GM18858 (cell line): Measurements from ENCODE around the gene REELD1.

Source experiments
- ATAC-seq: cut with Tn5 transposase; IDR thresholded peaks from one replicate; pipeline ENCODE4 v1.9.1; 2021; ENCODE audit not compliant: unreplicated experiment

Gene REELD1

GRCh38 chr4:146214238-146214637, at the start of gene REELD1:
TSS of gene REELD1 (plus strand) at chr4:146214538. CDS start at chr4:146216953, 2,415 bp downstream.
- ATAC-seq, result no peak

DNA sequence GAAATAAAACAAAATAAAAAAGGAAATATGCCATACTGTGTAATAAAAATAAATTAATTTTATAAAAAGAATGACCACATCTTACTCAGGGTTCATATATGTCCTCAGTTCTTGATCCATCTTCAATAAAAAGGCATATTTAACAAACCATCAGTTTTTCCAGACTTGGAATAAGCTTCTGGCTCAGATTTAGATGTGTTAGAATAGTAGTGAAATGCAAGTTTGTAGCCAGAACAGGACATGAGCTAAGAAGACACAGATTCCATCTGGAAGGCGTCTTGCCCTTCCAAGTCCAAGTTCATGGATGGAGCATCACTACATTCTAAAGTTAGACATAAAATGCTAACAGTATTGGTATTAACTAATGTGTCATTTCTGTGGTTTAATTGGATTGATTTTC, 49.1 kb upstream of the REELD1 start:
- ATAC-seq, result no peak

GRCh38 chr4:146165840-146166239, 48.5 kb upstream of the REELD1 start:
- no peak for ATAC-seq

DNA sequence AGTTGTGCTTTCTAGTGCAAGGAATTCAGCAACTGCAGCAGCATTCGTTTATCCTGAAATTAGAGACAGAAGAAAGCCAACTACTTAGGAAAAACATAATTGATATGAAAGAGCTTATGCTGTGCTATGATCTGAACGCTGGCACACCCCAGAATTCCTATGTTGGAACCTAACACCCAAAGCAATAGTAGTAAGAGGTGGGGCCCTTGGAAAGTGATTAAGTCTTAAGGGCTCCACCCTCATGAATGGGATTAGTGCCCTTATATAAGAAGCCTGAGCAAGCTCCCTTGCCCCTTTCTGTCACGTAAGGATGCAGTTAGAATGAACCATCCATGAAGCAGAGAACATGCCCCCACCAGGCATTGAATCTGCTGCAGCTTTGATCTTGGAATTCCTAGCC, 44.2 kb upstream of the REELD1 start:
- no peak for ATAC-seq

DNA sequence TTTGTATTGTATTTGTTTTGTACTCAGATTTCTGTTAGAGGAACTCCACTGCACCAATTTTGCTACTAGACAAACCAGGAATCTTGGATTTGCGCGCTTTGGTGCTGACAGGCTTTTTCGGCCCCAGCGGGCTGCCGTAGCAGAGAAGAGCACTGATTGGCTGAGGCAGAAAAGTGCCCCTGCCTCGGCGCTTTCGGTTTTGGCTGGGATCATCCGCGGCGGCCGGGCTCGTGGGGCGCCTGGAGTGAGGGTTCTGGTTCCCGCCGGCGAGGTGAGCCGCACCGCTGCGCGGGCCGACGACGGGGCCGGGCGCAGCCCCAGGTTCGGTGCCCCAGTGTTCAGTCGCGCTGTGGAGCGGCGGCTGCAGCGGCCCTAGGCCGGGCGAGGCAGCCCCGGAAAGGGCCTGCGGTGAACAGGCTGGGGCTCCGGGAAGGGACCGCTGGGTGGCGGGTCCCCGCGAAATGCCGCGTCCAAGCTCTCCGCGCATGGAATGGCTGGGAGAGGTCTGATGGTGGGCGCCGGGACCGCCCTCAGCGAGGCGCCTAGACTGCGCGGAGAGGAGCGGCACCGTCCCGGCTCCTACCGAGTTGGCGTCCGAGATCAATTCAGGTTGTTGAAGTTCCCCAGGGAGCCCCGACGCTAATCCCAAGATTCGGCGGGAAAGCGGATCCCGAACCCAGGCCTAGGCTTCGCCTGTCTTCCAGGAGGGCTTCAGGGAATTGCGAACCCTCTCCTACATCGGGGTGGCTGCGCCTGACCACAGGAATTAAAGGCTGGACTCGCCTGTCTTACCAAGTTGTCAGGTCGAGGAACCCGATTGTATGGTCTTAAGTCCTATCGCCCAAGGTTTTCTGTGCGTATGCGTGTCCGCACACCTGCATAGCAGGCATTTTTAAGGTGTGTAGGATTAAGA, 38.5 kb upstream of the REELD1 start, which contains the start of gene LSM6:
TSS of gene LSM6 (plus strand) at position 178 of the 913 bp plus-strand sequence. CDS start 7,204 bp downstream, outside the sequence.
- peak; percentile 90 for ATAC-seq

- no peak for ATAC-seq
Measured at GRCh38 chr4:146176891-146177290, 37.4 kb upstream of the REELD1 start.

DNA sequence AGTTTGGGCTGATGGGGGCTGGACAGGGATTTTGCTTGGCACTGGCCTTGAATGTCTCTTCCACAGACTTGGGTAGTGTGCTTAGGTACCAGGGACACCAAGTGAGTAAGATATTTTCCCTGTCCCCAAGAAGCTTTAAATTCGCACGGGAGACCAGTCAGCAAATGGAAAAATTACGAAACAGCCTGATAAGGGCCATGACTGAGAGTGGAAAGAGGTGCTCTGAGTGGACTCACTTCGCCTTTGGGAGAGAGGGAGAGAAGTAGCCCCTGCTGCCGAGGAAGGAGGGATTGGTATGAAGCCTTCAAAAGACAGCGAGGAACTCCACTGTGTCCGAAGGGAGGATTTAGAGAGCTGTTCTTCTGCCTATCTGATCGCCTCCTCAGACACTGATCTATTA, 36.2 kb upstream of the REELD1 start:
- no peak for ATAC-seq

DNA sequence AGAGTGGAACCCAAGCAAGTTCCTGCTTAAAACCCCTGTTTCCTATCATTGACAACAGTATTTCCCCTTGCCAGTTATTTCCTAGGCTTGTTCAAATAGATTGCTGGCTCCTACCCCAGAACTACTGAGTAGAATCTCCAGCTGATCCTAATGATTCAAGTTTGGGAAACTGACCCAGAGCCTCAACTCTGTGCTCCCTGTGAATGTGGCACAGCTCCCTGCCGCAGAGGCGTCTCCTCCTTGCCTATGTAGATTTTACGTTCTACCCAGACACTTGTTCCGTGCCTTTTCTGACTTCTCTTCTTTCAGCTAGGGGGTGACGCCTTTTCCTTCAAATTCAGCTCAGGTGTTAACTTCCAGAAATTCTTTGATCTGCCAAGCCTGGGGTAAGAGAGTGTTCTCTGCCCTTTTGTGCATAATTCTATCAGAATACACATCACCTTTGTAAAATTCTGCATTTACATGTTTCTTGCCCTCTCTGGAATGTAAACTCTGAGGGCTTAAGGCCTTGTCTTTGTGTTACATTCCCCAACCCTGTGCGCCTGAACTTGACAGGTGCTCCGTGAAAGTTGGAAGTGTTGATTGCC, 34.5 kb upstream of the REELD1 start:
- no peak for ATAC-seq

- ATAC-seq, result no peak
Measured at GRCh38 chr4:146182443-146182842, 31.9 kb upstream of the REELD1 start.

DNA sequence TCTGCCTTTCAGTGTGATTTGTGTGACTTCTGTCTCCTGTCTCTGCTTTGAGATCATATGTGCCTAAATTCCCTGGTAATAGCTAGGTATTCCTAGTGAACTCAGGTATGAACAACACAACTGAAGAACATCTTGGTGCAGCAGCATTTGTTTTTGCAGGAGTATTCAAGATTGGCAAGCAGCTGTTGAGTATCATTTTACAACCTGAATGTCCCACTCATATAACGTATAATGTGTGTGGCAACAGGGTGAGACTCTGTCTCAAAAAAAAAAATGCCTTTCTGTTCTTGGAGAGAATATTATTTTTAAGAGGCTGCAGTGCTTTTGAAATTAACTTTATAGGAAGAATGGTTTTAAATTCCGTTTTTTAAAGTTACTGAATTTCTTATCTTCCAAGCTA, 31.1 kb upstream of the REELD1 start:
- no peak for ATAC-seq

GRCh38 chr4:146186041-146186440, 28.3 kb upstream of the REELD1 start:
- no peak for ATAC-seq

DNA sequence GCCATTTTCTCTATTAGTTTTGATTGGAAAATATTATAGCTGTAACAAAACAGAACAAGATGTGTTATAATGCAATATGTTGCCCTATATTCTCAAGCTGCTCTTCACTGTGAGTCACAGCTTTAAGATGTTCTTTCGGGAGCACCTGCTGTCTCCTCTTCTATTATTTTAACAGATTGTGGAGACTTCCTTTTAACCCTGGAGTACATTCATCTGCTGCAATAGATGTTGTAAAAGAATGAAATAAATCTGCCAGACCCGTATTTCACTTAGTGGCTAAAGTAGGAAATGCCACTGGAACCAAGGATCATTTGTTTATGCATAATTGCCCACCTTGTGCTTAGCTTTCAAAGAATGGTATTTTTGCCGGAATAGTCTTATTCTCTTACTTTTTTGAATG, 27.7 kb upstream of the REELD1 start:
- no peak for ATAC-seq

DNA sequence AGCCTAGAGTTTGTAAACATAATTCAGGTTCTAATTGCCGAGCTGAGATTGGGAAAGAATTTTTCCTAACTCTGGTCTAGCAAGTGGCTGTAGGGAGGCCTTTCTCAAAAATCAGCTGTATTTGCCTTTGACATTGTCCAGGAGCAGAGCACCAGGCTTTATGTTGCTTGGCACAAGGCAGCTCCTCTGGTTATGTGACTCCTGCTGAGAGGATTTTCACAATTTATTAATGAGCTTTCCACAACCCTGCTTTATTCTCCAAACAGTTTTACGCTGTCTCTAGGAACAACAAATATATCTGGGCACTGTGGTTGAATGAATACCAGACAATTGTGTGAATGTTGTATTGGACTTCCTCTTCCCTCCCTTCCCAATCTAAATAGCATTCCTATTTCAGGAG, 23.9 kb upstream of the REELD1 start:
- ATAC-seq, result no peak

- ATAC-seq, result no peak
Measured at GRCh38 chr4:146191766-146192458, 22.4 kb upstream of the REELD1 start.

- no peak for ATAC-seq
Measured at GRCh38 chr4:146193628-146194027, 20.7 kb upstream of the REELD1 start.

DNA sequence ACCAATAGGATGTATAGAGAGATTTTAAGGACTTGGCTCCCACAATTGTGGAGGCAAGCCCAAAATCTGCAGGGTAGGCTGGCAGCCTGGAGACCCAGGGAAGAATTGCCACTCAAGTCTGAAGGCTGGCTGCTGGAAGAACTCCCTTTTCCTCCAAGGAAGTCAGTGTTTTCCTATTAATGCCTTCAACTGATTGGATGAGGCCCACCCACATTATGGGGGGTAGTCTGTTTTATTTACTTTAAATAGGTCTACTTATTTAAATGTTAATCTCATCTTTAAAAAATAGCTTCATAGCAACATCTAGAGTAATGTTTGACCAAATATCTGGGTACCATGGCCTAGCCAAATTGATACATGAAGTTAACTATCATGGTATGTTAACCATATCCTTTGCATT, 20.1 kb upstream of the REELD1 start:
- ATAC-seq, result no peak

GRCh38 chr4:146202665-146203064, 11.7 kb upstream of the REELD1 start:
- no peak for ATAC-seq

DNA sequence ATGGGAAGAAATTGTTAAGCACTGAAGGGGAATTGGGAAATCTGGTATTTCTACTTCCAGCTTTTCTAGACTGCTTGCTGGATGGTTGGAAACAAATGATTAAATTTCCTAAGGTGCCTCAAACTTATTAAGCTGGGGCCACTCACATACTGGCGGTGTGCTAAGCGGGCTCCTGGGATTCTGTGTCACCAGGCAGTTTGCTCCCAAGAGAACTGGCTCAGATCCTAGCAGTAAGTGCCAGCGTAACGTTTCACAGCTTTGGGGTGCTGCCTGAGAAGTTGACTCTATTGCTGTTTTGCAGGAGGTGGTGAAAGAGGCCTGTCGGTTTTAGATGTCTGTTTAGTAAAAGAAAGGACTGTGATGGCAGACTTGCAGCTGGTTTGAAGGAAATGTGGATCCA, 6.9 kb upstream of the REELD1 start:
- no peak for ATAC-seq

DNA sequence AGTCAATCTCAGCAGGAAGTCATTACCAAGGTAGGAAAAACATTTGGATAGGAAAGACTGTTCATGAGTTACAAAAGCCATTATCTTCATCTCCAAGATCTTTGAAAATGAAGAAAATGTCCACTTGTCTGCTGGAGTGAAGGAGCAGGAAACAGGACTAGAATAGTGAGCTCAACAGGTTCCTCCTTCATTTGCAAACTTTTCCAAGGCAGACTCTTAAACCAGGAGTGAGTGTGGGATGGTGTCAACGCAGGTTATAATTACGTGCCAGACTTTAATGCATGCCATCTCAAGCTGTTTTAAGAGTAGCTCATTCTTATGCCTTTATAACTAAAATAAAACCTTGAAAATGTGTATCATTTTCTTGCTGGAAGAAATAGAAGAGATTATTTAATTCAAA, 3.4 kb upstream of the REELD1 start:
- no peak for ATAC-seq

GRCh38 chr4:146211440-146211839, 2.9 kb upstream of the REELD1 start:
- no peak for ATAC-seq

DNA sequence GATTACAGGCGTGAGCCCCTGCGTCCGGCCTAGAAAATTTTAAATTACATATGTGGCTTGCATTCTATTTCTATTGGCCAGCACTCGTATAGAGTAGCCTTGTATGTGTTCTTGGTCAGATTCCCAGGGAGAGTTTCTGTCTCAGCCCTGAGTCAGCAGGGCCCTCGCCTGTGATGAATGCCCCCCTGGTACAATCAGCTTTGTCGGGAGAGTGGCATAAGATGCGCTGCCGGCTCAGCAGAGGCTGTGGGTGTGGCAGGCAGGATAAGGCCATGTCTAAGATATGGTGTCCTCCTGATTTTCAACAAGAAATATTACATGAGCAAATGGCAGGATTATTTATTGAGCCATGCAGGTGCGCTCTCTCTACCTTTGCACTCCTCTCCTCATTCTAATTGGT, 1.6 kb upstream of the REELD1 start:
- no peak for ATAC-seq

DNA sequence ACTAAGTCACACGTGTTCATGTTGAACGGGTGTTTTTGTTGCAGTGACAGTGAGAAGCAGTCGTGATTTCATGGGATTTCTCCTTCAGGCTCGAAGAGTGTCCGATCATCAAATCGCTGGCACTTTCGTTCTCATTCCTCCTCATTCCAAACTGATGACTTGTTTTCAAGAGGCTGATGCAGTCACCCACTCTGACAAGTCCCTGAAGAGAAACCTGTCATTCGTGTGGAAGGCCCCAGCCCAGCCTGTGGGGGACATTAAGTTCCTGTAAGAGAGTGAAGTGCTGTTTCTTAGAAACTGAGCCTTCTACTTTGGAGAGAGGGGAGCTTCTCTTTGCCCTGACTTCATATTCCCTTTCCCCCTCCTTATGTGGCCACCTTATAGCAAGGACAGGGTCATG, 8.0 kb downstream of the REELD1 start:
- ATAC-seq, result no peak
